PC-3 (cell line): Measurements from ENCODE around the gene PPP1R26.

ENCODE experiments used
- CTCF ChIP-seq: fragments of 300-600 bp; sonication (generic); conservative IDR thresholded peaks from 2 replicates; pipeline ENCODE4 v1.5.1; 2017; ENCODE audit warnings: antibody characterized with exemption, low read depth, mild to moderate bottlenecking, low read length
- EZH2 ChIP-seq: fragments of 300-600 bp; sonication (generic); IDR thresholded peaks from one replicate; pipeline ENCODE4 v1.6.1; 2017; ENCODE audit warnings: antibody characterized with exemption, mild to moderate bottlenecking, low read length; ENCODE audit not compliant: unreplicated experiment
- EZH2phosphoT487 ChIP-seq: fragments of 300-600 bp; sonication (generic); IDR thresholded peaks from 2 replicates; pipeline ENCODE4 v1.6.1; 2018; ENCODE audit warnings: mild to moderate bottlenecking, antibody characterized with exemption, low read length, borderline replicate concordance

DNA sequence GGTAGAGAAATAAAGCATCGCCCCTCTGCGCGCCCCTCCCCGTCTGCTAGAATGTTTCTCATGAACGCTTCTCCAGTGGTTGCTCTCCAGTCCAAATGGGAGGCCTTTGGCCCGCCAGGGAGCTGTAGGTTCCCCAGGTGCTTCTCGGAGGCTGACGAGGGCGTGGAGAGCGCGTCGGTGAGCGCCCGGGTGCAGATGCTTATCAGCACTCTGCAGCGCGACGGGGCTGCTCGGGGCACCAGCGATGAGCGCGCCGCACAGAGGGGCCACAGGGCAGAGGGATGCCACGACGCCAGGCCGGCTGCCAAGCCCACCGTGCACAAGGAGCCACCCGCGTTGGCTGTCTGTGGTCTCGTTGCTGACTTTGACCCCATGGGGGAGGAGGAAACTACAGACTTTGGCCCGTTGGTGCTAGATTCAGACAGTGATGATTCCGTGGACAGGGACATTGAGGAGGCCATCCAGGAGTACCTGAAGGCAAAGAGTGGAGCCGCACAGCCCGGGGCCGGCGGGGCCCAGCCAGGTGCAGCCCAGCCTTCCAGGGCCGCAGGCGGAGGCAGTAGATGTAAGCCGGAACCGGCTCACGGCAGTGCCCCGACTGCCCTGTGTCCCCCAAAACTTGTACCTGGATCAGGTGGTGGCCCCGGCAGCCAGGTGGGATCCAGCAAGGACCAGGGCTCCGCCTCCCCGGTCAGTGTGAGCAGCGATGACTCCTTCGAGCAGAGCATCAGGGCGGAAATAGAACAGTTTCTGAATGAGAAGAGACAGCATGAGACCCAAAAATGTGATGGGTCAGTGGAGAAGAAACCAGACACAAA is 5.1 kb downstream of the PPP1R26 start:
- no peak for TF ChIP-seq EZH2
- no peak for TF ChIP-seq CTCF
- no peak for TF ChIP-seq EZH2phosphoT487
